Activated T-helper 2 cell treated with anti-CD3 and anti-CD28 coated beads, Interferon-gamma antibody, Interleukin-2, Interleukin-4, amounts not matched to agents 10 μg/mL and 5 μg/mL and 100 μg/mL, durations not matched to agents 14 hours and 24 hours and 36 hours (primary cell): ENCODE measurements around the gene GNA14. TPM values are rescaled to one million over a fixed set of nuclear protein-coding genes. Genes with fewer than 3 reads are reported as not detected.
"Not testable (repeated sequence)": the region's sequence is repeated elsewhere in the genome, so short reads cannot be mapped to it uniquely, and the experiment has no call there.

Source experiments
- DNase-seq: peaks from one replicate; pipeline ENCODE4 v3.0.0; 2021; ENCODE audit warnings: low spot score
- H3K27ac Mint-ChIP-seq: one replicate; pipeline ENCODE4 v1.8.0; 2021; ENCODE audit warnings: mixed read lengths
- H3K27me3 Mint-ChIP-seq: one replicate; pipeline ENCODE4 v1.8.0; 2021; ENCODE audit warnings: low read depth, mixed read lengths
- H3K36me3 Mint-ChIP-seq: one replicate; pipeline ENCODE4 v1.8.0; 2021; ENCODE audit warnings: low read depth, mixed read lengths
- H3K4me1 Mint-ChIP-seq: one replicate; pipeline ENCODE4 v1.8.0; 2021; ENCODE audit warnings: low read depth, mixed read lengths
- H3K4me3 Mint-ChIP-seq: one replicate; pipeline ENCODE4 v1.8.0; 2021; ENCODE audit warnings: low read depth, mild to moderate bottlenecking, moderate library complexity, mixed read lengths
- H3K9me3 Mint-ChIP-seq: one replicate; pipeline ENCODE4 v1.8.0; 2021; ENCODE audit warnings: mixed read lengths
- intact Hi-C: fragments of 100-400 bp; cut with micrococcal nuclease; formaldehyde crosslinking; loops from one replicate; pipeline ENCODE4 v1.15.1; 2023
- total RNA-seq: library from RNA; stranded (reverse); gene quantifications from 2 replicates; pipeline ENCODE4 v1.2.3, GENCODE V29; 2022

GNA14 gene
- total RNA-seq, 1 donor from 2014 or later, result 0.09 TPM

GRCh38 chr9:77667151-77667550 lies 19.0 kb upstream of the GNA14 start:
- Mint-ChIP-seq H3K4me3 (no peak overlapping the region), H3K4me1 (no peaks in the 10 kb centered on the region), H3K36me3 (no peaks in the 10 kb centered on the region), H3K9me3 (no peaks in the 10 kb centered on the region), H3K27ac (no peak overlapping the region), H3K27me3 (peaks cover 7% of the 10 kb centered on the region)
- intact Hi-C loops, result no loop called here
- no peak for DNase-seq

GRCh38 chr9:77663754-77664153 lies 15.6 kb upstream of the GNA14 start:
- H3K36me3 Mint-ChIP-seq, result no peaks in the 10 kb centered on the region
- H3K27me3 Mint-ChIP-seq, result peaks cover 5% of the 10 kb centered on the region
- no peaks in the 10 kb centered on the region for H3K4me1 Mint-ChIP-seq
- H3K9me3 Mint-ChIP-seq, result no peaks in the 10 kb centered on the region
- no peak for DNase-seq
- intact Hi-C loops, result no loop called here
- no peak overlapping the region for H3K4me3 Mint-ChIP-seq
- H3K27ac Mint-ChIP-seq, result no peak overlapping the region

GRCh38 chr9:77661566-77662085 lies 13.5 kb upstream of the GNA14 start:
- intact Hi-C loops, result no loop called here
- no peaks in the 10 kb centered on the region for H3K36me3 Mint-ChIP-seq

GRCh38 chr9:77659926-77660325 lies 11.8 kb upstream of the GNA14 start:
- H3K4me1 Mint-ChIP-seq, result no peaks in the 10 kb centered on the region
- no peak overlapping the region for H3K4me3 Mint-ChIP-seq
- intact Hi-C loops, result no loop called here
- H3K27ac Mint-ChIP-seq, result no peak overlapping the region
- no peaks in the 10 kb centered on the region for H3K36me3 Mint-ChIP-seq
- H3K27me3 Mint-ChIP-seq, result peaks cover 7% of the 10 kb centered on the region
- H3K9me3 Mint-ChIP-seq, result no peaks in the 10 kb centered on the region
- DNase-seq, result no peak

More at GRCh38 chr9:77661566-77662085, 13.5 kb upstream of the GNA14 start:
- no peak for DNase-seq
- H3K27ac Mint-ChIP-seq, result no peak overlapping the region
- H3K9me3 Mint-ChIP-seq, result no peaks in the 10 kb centered on the region
- no peaks in the 10 kb centered on the region for H3K4me1 Mint-ChIP-seq
- H3K27me3 Mint-ChIP-seq, result peaks cover 3% of the 10 kb centered on the region
- H3K4me3 Mint-ChIP-seq, result no peak overlapping the region

- H3K36me3 Mint-ChIP-seq, result no peaks in the 10 kb centered on the region
- no peak overlapping the region for H3K27ac Mint-ChIP-seq
- intact Hi-C loops, result no loop called here
- peaks cover 7% of the 10 kb centered on the region for H3K4me1 Mint-ChIP-seq
- peaks cover 50% of the 10 kb centered on the region for H3K27me3 Mint-ChIP-seq
- no peak overlapping the region for H3K4me3 Mint-ChIP-seq
- DNase-seq, result no peak
- H3K9me3 Mint-ChIP-seq, result no peaks in the 10 kb centered on the region
Observed at GRCh38 chr9:77651203-77651602, 3.1 kb upstream of the GNA14 start.

- peaks cover 7% of the 10 kb centered on the region for H3K4me1 Mint-ChIP-seq
- no peak overlapping the region for H3K27ac Mint-ChIP-seq
- no peaks in the 10 kb centered on the region for H3K36me3 Mint-ChIP-seq
- no peaks in the 10 kb centered on the region for H3K9me3 Mint-ChIP-seq
- peak overlapping the region; percentile 74 for H3K4me3 Mint-ChIP-seq
- no peak for DNase-seq
- peaks cover 56% of the 10 kb centered on the region for H3K27me3 Mint-ChIP-seq
- intact Hi-C loops, result loop anchor here (10.0 kb wide), 1 partner anchor 194 kb away; no protein-coding TSS in a partner anchor
Observed at GRCh38 chr9:77649109-77649812, 1.1 kb upstream of the GNA14 start.

GRCh38 chr9:77647267-77648233 lies 572 bp downstream of the GNA14 start:
- peak overlapping the region; percentile 74 for H3K4me3 Mint-ChIP-seq
- H3K36me3 Mint-ChIP-seq, result no peaks in the 10 kb centered on the region
- no peaks in the 10 kb centered on the region for H3K9me3 Mint-ChIP-seq
- DNase-seq, result no peak
- peaks cover 55% of the 10 kb centered on the region for H3K27me3 Mint-ChIP-seq
- intact Hi-C loops, result loop anchor here (10.0 kb wide), 1 partner anchor 193 kb away; no protein-coding TSS in a partner anchor
- peaks cover 7% of the 10 kb centered on the region for H3K4me1 Mint-ChIP-seq
- H3K27ac Mint-ChIP-seq, result no peak overlapping the region

GRCh38 chr9:77643871-77644270 lies 4.3 kb downstream of the GNA14 start:
- peaks cover 59% of the 10 kb centered on the region for H3K27me3 Mint-ChIP-seq
- no peaks in the 10 kb centered on the region for H3K9me3 Mint-ChIP-seq
- H3K4me3 Mint-ChIP-seq, result no peak overlapping the region
- intact Hi-C loops, result loop anchor here (10.0 kb wide), 1 partner anchor 189 kb away; no protein-coding TSS in a partner anchor
- DNase-seq, result no peak
- no peak overlapping the region for H3K27ac Mint-ChIP-seq
- H3K36me3 Mint-ChIP-seq, result no peaks in the 10 kb centered on the region
- H3K4me1 Mint-ChIP-seq, result peaks cover 5% of the 10 kb centered on the region

GRCh38 chr9:77640741-77641580 lies 7.2 kb downstream of the GNA14 start:
- H3K36me3 Mint-ChIP-seq, result no peaks in the 10 kb centered on the region
- peaks cover 46% of the 10 kb centered on the region for H3K27me3 Mint-ChIP-seq
- H3K9me3 Mint-ChIP-seq, result no peaks in the 10 kb centered on the region
- no peak overlapping the region for H3K4me3 Mint-ChIP-seq
- DNase-seq, result no peak
- no peak overlapping the region for H3K27ac Mint-ChIP-seq
- intact Hi-C loops, result loop anchor here (10.0 kb wide), 1 partner anchor 186 kb away; no protein-coding TSS in a partner anchor
- no peaks in the 10 kb centered on the region for H3K4me1 Mint-ChIP-seq

- Mint-ChIP-seq H3K27me3 (peaks cover 8% of the 10 kb centered on the region), H3K36me3 (no peaks in the 10 kb centered on the region), H3K9me3 (peaks cover 7% of the 10 kb centered on the region), H3K4me1 (no peaks in the 10 kb centered on the region), H3K4me3 (no peak overlapping the region), H3K27ac (no peak overlapping the region)
- intact Hi-C loops, result no loop called here
- no peak for DNase-seq
Observed at GRCh38 chr9:77632652-77633051, 15.5 kb downstream of the GNA14 start.

- H3K27me3 Mint-ChIP-seq, H3K27ac Mint-ChIP-seq, intact Hi-C loops, DNase-seq, H3K4me1 Mint-ChIP-seq, H3K9me3 Mint-ChIP-seq, H3K4me3 Mint-ChIP-seq, H3K36me3 Mint-ChIP-seq: not testable (repeated sequence)
Observed at GRCh38 chr9:77628864-77629263, 19.3 kb downstream of the GNA14 start.

GRCh38 chr9:77616191-77616590 lies 31.9 kb downstream of the GNA14 start:
- Mint-ChIP-seq H3K4me3 (no peak overlapping the region), H3K27ac (no peak overlapping the region), H3K27me3 (peaks cover 9% of the 10 kb centered on the region), H3K9me3 (no peaks in the 10 kb centered on the region), H3K36me3 (no peaks in the 10 kb centered on the region), H3K4me1 (no peaks in the 10 kb centered on the region)
- DNase-seq, result no peak
- intact Hi-C loops, result no loop called here
